ENCODE data around the gene PIEZO1. TPM values are rescaled to one million over a fixed set of nuclear protein-coding genes. Genes with fewer than 3 reads are reported as not detected.

Gene PIEZO1
- total RNA-seq, 4 donors from 2014 or later = 62.3 to 161 (median 123) TPM

DNA sequence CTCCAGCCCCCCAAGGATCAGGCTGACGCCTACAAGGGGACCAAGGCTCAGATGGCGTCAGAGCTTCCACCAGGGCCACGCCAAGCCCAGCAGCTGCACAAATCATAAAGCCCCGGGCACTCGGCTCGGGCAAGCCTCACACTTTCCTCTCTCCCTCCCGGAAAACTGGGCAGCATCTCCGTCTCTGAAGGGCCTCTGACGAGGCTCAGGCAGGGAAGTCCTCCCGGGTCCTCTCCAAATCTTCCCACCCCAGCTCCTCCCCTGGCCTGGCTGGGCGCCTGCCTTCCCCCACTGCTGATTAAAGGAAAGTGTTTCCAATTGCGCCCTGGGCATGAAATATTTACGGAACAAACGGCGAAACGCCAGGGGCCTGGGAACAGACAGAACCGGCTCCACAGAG is 38.5 kb downstream of the PIEZO1 start:
- Histone ChIP-seq H3K9me3 (no peaks in the 10 kb centered on the region), H3K4me3 (no peak overlapping the region), H3K27me3 (no peaks in the 10 kb centered on the region), H3K4me1 (peaks cover 6 to 19% of the 10 kb centered on the region in 2 donors), H3K27ac (peak overlapping the region; percentile 67 to 74), H3K36me3 (no peaks in the 10 kb centered on the region)
- intact Hi-C loops (cut with DNase I; ENCODE audit: low total_unique reads) = no loop called here
- peak; percentile 75 to 76 for DNase-seq
- TF ChIP-seq, protein P1, sequence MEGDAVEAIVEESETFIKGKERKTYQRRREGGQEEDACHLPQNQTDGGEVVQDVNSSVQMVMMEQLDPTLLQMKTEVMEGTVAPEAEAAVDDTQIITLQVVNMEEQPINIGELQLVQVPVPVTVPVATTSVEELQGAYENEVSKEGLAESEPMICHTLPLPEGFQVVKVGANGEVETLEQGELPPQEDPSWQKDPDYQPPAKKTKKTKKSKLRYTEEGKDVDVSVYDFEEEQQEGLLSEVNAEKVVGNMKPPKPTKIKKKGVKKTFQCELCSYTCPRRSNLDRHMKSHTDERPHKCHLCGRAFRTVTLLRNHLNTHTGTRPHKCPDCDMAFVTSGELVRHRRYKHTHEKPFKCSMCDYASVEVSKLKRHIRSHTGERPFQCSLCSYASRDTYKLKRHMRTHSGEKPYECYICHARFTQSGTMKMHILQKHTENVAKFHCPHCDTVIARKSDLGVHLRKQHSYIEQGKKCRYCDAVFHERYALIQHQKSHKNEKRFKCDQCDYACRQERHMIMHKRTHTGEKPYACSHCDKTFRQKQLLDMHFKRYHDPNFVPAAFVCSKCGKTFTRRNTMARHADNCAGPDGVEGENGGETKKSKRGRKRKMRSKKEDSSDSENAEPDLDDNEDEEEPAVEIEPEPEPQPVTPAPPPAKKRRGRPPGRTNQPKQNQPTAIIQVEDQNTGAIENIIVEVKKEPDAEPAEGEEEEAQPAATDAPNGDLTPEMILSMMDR (IDR thresholded peaks at IDR 0.05) = no peak
- no peak for TF ChIP-seq POLR2A (IDR thresholded peaks at IDR 0.05)

DNA sequence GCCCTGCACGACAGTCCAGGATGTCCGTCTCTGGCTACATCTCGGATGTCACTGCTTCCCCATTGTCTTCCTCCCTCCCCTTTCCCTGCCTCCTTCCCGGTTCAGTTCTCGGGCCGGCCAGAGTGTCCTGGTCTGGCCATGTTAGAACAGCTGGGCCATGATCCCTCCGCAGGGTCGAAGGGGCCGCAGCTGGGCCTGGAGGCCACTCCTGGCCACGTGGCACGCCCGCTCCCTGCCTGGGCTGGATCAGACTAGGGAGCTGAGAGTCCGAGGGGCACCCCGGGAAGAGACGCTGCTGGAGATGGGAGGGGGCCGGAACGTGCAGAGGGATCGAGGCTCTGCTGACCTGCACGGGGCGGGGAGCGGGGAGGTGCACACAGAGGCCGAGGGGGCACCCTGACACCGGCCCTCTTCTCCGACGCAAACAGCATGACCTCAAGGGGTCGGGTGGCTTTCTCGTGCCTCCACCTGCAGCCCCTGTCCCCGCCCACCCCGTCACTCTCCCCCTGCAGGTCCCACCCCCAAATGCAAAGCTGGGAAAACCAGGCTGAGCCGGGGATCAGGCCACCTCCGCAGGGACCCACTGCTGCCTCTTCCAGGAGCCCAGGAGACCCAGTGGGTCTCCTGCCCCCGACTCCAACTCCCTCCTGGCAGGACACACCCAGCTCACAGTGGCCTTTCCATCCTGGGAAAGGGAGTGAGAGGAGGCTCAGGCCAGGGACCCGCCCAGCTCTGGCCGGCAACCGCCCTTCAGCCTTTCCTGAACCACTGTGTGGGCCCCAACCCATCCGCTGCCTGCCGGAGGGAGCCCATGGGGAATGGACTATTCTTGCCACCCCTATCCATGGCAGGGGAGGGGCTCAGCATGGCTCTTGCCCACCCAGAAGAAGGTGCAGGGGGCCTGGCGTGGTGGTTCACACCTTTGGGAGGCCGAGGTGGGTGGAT is 40.2 kb downstream of the PIEZO1 start:
- H3K9me3 ChIP-seq = no peaks in the 10 kb centered on the region
- no peak overlapping the region for H3K4me3 ChIP-seq
- peak overlapping the region in 1 of 2 donors; percentile 41 for H3K27ac ChIP-seq
- no peak for TF ChIP-seq POLR2A (IDR thresholded peaks at IDR 0.05)
- TF ChIP-seq, protein P1 (IDR thresholded peaks at IDR 0.05) = no peak
- no peaks in the 10 kb centered on the region for H3K27me3 ChIP-seq
- DNase-seq = no peak
- no peaks in the 10 kb centered on the region for H3K36me3 ChIP-seq
- intact Hi-C loops (cut with DNase I; ENCODE audit: low total_unique reads) = loop anchor here (5.0 kb wide), 1 partner anchor 42 kb away; the partner anchor contains the start of gene PIEZO1
- peaks cover 6 to 19% of the 10 kb centered on the region in 2 donors for H3K4me1 ChIP-seq

DNA sequence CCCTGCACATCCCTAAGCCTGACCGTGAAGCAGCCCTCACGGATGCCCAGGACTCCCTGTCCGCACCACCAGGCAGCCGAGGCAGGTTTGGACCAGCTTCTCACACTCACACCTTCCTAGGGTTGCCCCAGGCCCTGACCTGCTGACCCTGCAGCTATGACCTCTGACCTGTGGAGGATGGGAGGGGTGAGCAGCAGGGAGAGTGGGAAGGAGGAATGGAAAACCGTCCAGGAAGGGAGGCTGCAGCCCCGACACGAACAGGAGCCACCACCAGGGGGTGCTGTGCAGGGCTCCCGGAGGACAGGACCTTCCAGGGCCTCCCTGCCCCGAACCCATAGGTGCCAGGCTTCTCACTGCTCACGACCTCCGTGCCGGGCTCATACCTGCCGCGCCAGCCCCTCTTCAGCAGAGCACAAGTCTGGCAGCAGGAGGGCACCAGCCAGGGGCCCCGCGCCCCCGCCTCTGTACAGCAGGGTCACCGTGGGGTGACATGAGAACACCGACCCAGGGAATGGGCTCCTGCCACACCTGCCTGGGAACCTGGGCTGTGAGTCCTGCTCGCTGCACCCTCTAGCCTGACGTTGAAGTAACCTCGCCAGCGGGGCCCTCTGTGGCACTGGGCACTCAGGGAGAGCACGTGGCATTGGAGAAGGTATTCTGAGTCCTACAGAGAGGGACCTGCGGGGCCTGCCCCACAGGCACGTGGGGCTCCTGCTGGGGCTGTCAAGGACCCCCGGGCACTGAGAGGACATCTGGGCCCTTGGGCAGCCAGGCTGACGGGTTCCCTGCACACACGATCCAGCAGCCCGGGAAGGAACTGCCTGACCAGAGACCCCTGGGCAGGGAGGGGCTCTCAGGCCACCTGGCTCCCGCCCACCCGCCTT is 41.1 kb downstream of the PIEZO1 start:
- peak in 1 of 2 donors; percentile 17 for TF ChIP-seq POLR2A (IDR thresholded peaks at IDR 0.05)
- TF ChIP-seq, protein P1 (IDR thresholded peaks at IDR 0.05) = peak; percentile 76 to 85 (median 81)
- peaks cover 6 to 19% of the 10 kb centered on the region in 2 donors for H3K4me1 ChIP-seq
- intact Hi-C loops (cut with DNase I; ENCODE audit: low total_unique reads) = loop anchor here (5.0 kb wide), 1 partner anchor 43 kb away; the partner anchor contains the start of gene PIEZO1
- DNase-seq = peak; percentile 77 to 78
- no peaks in the 10 kb centered on the region for H3K36me3 ChIP-seq
- no peaks in the 10 kb centered on the region for H3K27me3 ChIP-seq
- no peak overlapping the region for H3K4me3 ChIP-seq
- peak overlapping the region; percentile 27 to 41 for H3K27ac ChIP-seq
- H3K9me3 ChIP-seq = no peaks in the 10 kb centered on the region

DNA sequence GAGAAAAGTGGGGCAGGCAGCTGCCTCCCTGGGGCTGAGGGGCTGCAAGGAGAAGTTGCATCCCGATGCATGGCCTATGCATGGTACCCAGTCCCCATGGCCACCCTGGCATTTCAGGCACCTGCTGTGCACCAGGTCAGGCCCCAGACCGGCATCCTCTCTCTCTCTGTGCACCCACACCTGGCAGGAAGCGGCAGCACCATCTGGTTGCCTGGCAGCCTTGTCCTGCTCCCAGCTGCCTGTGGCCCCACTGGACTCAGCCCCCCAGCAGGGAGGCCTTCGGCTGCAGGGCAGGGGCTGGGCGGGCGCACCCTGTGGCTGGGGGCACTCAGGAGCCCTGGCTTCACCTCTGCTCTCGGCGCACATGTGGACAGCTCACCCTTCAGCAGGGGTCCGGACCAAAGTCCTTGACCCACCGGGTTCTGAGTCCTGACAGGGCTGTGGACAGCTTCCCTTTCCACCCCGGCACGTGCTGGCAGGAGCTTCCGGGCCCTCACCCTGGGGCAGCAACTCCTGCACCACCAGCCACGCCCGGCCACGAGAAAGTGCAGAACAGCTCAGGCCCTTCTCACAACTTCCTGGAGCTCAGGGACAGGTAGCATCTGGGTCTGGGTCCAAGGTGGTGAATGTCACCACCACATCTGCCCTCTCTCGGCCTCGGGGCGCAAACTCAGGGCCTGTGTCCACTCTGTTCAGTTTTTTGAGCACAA is 42.0 kb downstream of the PIEZO1 start:
- Histone ChIP-seq H3K9me3 (no peaks in the 10 kb centered on the region), H3K4me3 (no peak overlapping the region), H3K27ac (no peak overlapping the region), H3K36me3 (no peaks in the 10 kb centered on the region), H3K27me3 (no peaks in the 10 kb centered on the region), H3K4me1 (peaks cover 6 to 19% of the 10 kb centered on the region in 2 donors)
- TF ChIP-seq POLR2A (IDR thresholded peaks at IDR 0.05) = no peak
- TF ChIP-seq, protein P1 (IDR thresholded peaks at IDR 0.05) = no peak
- no peak for DNase-seq
- intact Hi-C loops (cut with DNase I; ENCODE audit: low total_unique reads) = loop anchor here (5.0 kb wide), 1 partner anchor 44 kb away; the partner anchor contains the start of gene PIEZO1
